ENCODE measurements around the gene PTPRM.

DNA sequence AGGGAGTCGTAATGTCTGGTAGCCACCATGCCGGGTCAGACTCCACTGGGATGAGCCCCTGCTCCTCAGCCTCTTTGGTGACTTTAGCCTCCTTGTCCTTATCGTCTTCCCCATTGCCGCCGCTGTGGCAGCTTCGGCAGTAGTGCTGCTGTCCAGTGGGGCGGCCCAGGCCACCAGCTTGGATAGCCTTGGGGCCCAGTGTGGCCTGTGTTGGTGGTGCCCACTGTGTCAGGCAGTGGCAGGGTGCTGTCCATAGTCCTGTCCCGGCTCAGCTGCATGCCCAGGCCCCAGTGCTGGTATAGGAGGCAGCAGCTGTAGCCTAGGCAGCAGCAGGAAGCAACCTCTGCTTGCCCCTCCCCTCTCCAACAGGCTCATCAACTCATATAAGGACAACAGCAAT, 845.0 kb downstream of the PTPRM start:
- TF ChIP-seq, protein P1, sequence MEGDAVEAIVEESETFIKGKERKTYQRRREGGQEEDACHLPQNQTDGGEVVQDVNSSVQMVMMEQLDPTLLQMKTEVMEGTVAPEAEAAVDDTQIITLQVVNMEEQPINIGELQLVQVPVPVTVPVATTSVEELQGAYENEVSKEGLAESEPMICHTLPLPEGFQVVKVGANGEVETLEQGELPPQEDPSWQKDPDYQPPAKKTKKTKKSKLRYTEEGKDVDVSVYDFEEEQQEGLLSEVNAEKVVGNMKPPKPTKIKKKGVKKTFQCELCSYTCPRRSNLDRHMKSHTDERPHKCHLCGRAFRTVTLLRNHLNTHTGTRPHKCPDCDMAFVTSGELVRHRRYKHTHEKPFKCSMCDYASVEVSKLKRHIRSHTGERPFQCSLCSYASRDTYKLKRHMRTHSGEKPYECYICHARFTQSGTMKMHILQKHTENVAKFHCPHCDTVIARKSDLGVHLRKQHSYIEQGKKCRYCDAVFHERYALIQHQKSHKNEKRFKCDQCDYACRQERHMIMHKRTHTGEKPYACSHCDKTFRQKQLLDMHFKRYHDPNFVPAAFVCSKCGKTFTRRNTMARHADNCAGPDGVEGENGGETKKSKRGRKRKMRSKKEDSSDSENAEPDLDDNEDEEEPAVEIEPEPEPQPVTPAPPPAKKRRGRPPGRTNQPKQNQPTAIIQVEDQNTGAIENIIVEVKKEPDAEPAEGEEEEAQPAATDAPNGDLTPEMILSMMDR (IDR thresholded peaks at IDR 0.05) = no peak
- TF ChIP-seq POLR2A (IDR thresholded peaks at IDR 0.05) = no peak

All from lower leg skin (tissue), 3 donors.